ENCODE results near the gene RAD54L2. TPM values are rescaled to one million over a fixed set of nuclear protein-coding genes. Genes with fewer than 3 reads are reported as not detected.
"Not testable (repeated sequence)": the region's sequence is repeated elsewhere in the genome, so short reads cannot be mapped to it uniquely, and the experiment has no call there.

RAD54L2 gene
- polyA plus RNA-seq, 3 donors, result 3.6 to 7.3 (median 3.6) TPM

- no peak for TF ChIP-seq CTCF (IDR thresholded peaks at IDR 0.05)
- no peaks in the 10 kb centered on the region for H3K9me3 Mint-ChIP-seq
- Histone ChIP-seq H3K9me3 (replicated peaks in 1 of 2; ENCODE audit: control insufficient read depth in 1 of 2, insufficient read depth in 1 of 2, low read length in 2 of 2) (no peaks in the 10 kb centered on the region), H2AFZ (ENCODE audit: insufficient read depth, low read depth, low read length, poor library complexity, severe bottlenecking) (no peak overlapping the region), H3K79me2 (ENCODE audit: insufficient read depth, low read length) (peaks cover 4% of the 10 kb centered on the region), H3K27ac (ENCODE audit: low read depth in 1 of 2, low read length in 2 of 2) (no peak overlapping the region), H3K4me3 (replicated peaks in 1 of 3; ENCODE audit: low read depth in 2 of 3, low read length in 3 of 3) (no peak overlapping the region), H3K4me2 (replicated peaks; ENCODE audit: extremely low read depth, low read length, poor library complexity, severe bottlenecking) (no peak overlapping the region), H3K27me3 (ENCODE audit: control insufficient read depth in 2 of 2, insufficient read depth in 2 of 2, low read length in 2 of 2) (no peaks in the 10 kb centered on the region), H3K9ac (ENCODE audit: insufficient read depth, low read length, poor library complexity, severe bottlenecking) (no peak overlapping the region), H3K36me3 (replicated peaks in 1 of 2; ENCODE audit: control insufficient read depth in 1 of 2, insufficient read depth in 2 of 2, low read length in 2 of 2) (peaks cover 4 to 51% of the 10 kb centered on the region in 2 donors), H3K4me1 (ENCODE audit: control insufficient read depth in 1 of 2, insufficient read depth in 2 of 2, low read length in 2 of 2) (no peaks in the 10 kb centered on the region), H4K20me1 (ENCODE audit: insufficient read depth, low read length) (no peaks in the 10 kb centered on the region)
- no peak for DNase-seq
- intact Hi-C loops (cut with micrococcal nuclease), result no loop called here
- H3K36me3 Mint-ChIP-seq, result peaks cover 21 to 50% of the 10 kb centered on the region in 2 donors
- no peak overlapping the region for H3K4me3 Mint-ChIP-seq
- peaks cover 0 to 3% (median 1%) of the 10 kb centered on the region in 3 donors for H3K27me3 Mint-ChIP-seq (ENCODE audit: low read depth in 3 of 3)
- no peak overlapping the region for H3K27ac Mint-ChIP-seq
- H3K4me1 Mint-ChIP-seq, result peaks cover 2% of the 10 kb centered on the region
Measured at GRCh38 chr3:51559961-51560360, 21.4 kb downstream of the RAD54L2 start.

GRCh38 chr3:51562403-51562802 lies 23.9 kb downstream of the RAD54L2 start:
- H3K79me2 ChIP-seq (ENCODE audit: insufficient read depth, low read length); DNase-seq; H3K9me3 ChIP-seq (replicated peaks in 1 of 2; ENCODE audit: control insufficient read depth in 1 of 2, insufficient read depth in 1 of 2, low read length in 2 of 2); H3K27me3 ChIP-seq (ENCODE audit: control insufficient read depth in 2 of 2, insufficient read depth in 2 of 2, low read length in 2 of 2); H3K9ac ChIP-seq (ENCODE audit: insufficient read depth, low read length, poor library complexity, severe bottlenecking); intact Hi-C loops (cut with micrococcal nuclease); H3K4me2 ChIP-seq (replicated peaks; ENCODE audit: extremely low read depth, low read length, poor library complexity, severe bottlenecking); H3K9me3 Mint-ChIP-seq; H3K27ac ChIP-seq (ENCODE audit: low read depth in 1 of 2, low read length in 2 of 2); H4K20me1 ChIP-seq (ENCODE audit: insufficient read depth, low read length); H3K27me3 Mint-ChIP-seq (ENCODE audit: low read depth in 3 of 3); H3K4me1 Mint-ChIP-seq; H3K27ac Mint-ChIP-seq; H3K4me1 ChIP-seq (ENCODE audit: control insufficient read depth in 1 of 2, insufficient read depth in 2 of 2, low read length in 2 of 2); H2AFZ ChIP-seq (ENCODE audit: insufficient read depth, low read depth, low read length, poor library complexity, severe bottlenecking); H3K4me3 ChIP-seq (replicated peaks in 1 of 3; ENCODE audit: low read depth in 2 of 3, low read length in 3 of 3); H3K4me3 Mint-ChIP-seq: not testable (repeated sequence)
- 100% methylated on average over 4 of the region's 4 CpGs for WGBS (ENCODE audit: insufficient coverage)
- peaks cover 15 to 36% of the 10 kb centered on the region in 2 donors for H3K36me3 Mint-ChIP-seq
- peaks cover 2 to 37% of the 10 kb centered on the region in 2 donors for H3K36me3 ChIP-seq (replicated peaks in 1 of 2; ENCODE audit: control insufficient read depth in 1 of 2, insufficient read depth in 2 of 2, low read length in 2 of 2)

All from CD14-positive monocyte (primary cell).